H1 (cell line): ENCODE data around the gene SPI1. TPM values are rescaled to one million over a fixed set of nuclear protein-coding genes. Genes with fewer than 3 reads are reported as not detected.
A peak's percentile ranks its signal among the peaks of the same experiment; 100 is the strongest.

Experiments used
- CTCF ChIA-PET: fragments of 300-600 bp; sonication (Branson Sonifier 250); formaldehyde crosslinking; loops from one replicate; lab custom pipeline; 2021; ENCODE audit not compliant: partially characterized antibody; lab: Charles Lee
- POLR2A ChIA-PET: fragments of 300-600 bp; sonication (Branson Sonifier 250); formaldehyde crosslinking; loops from one replicate; lab custom pipeline; 2021; ENCODE audit warnings: inconsistent platforms; ENCODE audit not compliant: partially characterized antibody; lab: Charles Lee
- DNase-seq, 2 experiments: peaks; one replicate each; pipeline versions ENCODE4 v3.0.0 to v3.0.0-alpha.2; 2010 to 2022; ENCODE audit warnings: low spot score in 2 of 2, low read depth in 1 of 2, mixed read lengths in 1 of 2
- FAIRE-seq: peaks from 2 replicates; lab custom pipeline; 2011; peaks lifted over from hg19 to GRCh38; lab: Jason Lieb, UNC
- H2AFZ ChIP-seq: 2 replicates; pipeline ENCODE4 v1.8.1; 2012; ENCODE audit warnings: low read length, inconsistent platforms
- H2AK5ac ChIP-seq: 2 replicates; pipeline ENCODE4 v1.6.1; 2013; ENCODE audit warnings: low read depth, low read length
- H2BK120ac ChIP-seq: replicated peaks from 2 replicates; pipeline ENCODE3; 2013; ENCODE audit warnings: low read depth, low read length, inconsistent platforms
- H2BK12ac ChIP-seq: 2 replicates; pipeline ENCODE4 v1.6.1; 2013; ENCODE audit warnings: low read depth, low read length
- H2BK15ac ChIP-seq: 2 replicates; pipeline ENCODE4 v1.6.1; 2013; ENCODE audit warnings: low read length
- H2BK20ac ChIP-seq: 2 replicates; pipeline ENCODE4 v1.6.1; 2013; ENCODE audit warnings: low read length
- H2BK5ac ChIP-seq: 2 replicates; pipeline ENCODE4 v1.6.1; 2013; ENCODE audit warnings: low read depth, low read length
- H3K14ac ChIP-seq: 2 replicates; pipeline ENCODE4 v1.6.1; 2013; ENCODE audit warnings: inconsistent platforms; ENCODE audit not compliant: insufficient read length
- H3K18ac ChIP-seq: 2 replicates; pipeline ENCODE4 v1.6.1; 2013; ENCODE audit warnings: low read length; ENCODE audit errors: extremely low read depth
- H3K23ac ChIP-seq: 2 replicates; pipeline ENCODE4 v1.6.1; 2013; ENCODE audit warnings: inconsistent platforms; ENCODE audit not compliant: insufficient read length
- H3K23me2 ChIP-seq: 2 replicates; pipeline ENCODE4 v1.6.1; 2013; ENCODE audit warnings: low read depth, low read length
- H3K27ac ChIP-seq: 2 replicates; pipeline ENCODE4 v1.6.1; 2011; ENCODE audit warnings: low read depth, low read length, inconsistent platforms
- H3K27me3 ChIP-seq, 4 experiments: replicated peaks in 1 of 4; 1 replicate in 1 of 4; 2 replicates in 3 of 4; pipeline versions ENCODE4 v1.6.1 to v1.8.1; 2011 to 2013; ENCODE audit warnings: low read length in 3 of 4, mild to moderate bottlenecking in 3 of 4, inconsistent platforms in 2 of 4, mixed read lengths in 2 of 4, moderate library complexity in 1 of 4; ENCODE audit not compliant: control insufficient read depth in 3 of 4, insufficient read depth in 3 of 4; ENCODE audit errors: extremely low read depth in 1 of 4
- H3K36me3 ChIP-seq, 4 experiments: 2 replicates each; pipeline versions ENCODE4 v1.6.1 to v1.8.1; 2011 to 2013; ENCODE audit warnings: mild to moderate bottlenecking in 4 of 4, low read length in 3 of 4, moderate library complexity in 2 of 4, control low read depth in 1 of 4, inconsistent platforms in 1 of 4; ENCODE audit not compliant: insufficient read depth in 4 of 4, control insufficient read depth in 2 of 4
- H3K4ac ChIP-seq: replicated peaks from 2 replicates; pipeline ENCODE3; 2013; ENCODE audit warnings: low read length, low read depth, mixed read lengths, inconsistent platforms; ENCODE audit not compliant: insufficient read length
- H3K4me1 ChIP-seq, 4 experiments: replicated peaks in 1 of 4; 1 replicate in 1 of 4; 2 replicates in 3 of 4; pipeline versions ENCODE4 v1.6.1 to v1.8.1; 2011 to 2013; ENCODE audit warnings: low read length in 3 of 4, inconsistent platforms in 2 of 4, mixed read lengths in 1 of 4; ENCODE audit not compliant: insufficient read depth in 4 of 4, control insufficient read depth in 3 of 4
- H3K4me2 ChIP-seq, 2 experiments: 2 replicates each; pipeline versions ENCODE4 v1.6.1 to v1.8.1; 2011 to 2013; ENCODE audit warnings: low read depth in 2 of 2, low read length in 2 of 2, control low read depth in 1 of 2, inconsistent platforms in 1 of 2, mild to moderate bottlenecking in 1 of 2; ENCODE audit not compliant: insufficient read depth in 1 of 2
- H3K4me3 ChIP-seq, 4 experiments: fragments of 200-600, 300-600 bp in 1 of 4; sonication (generic), shearing (Covaris generic), sonication (Bioruptor Twin) in 1 of 4; 2 replicates each; pipeline versions ENCODE4 v1.5.1 to v1.8.1; 2011 to 2016; ENCODE audit warnings: low read length in 4 of 4, low read depth in 3 of 4, control low read depth in 2 of 4, inconsistent platforms in 2 of 4, mild to moderate bottlenecking in 2 of 4, mixed read lengths in 1 of 4, moderate library complexity in 1 of 4; ENCODE audit not compliant: insufficient read depth in 2 of 4; ENCODE audit errors: extremely low read depth in 1 of 4
- H3K56ac ChIP-seq: replicated peaks from 2 replicates; pipeline ENCODE3; 2013; ENCODE audit warnings: low read depth, mild to moderate bottlenecking, mixed read lengths, low read length, inconsistent platforms; ENCODE audit not compliant: insufficient read length
- H3K79me1 ChIP-seq: 2 replicates; pipeline ENCODE4 v1.6.1; 2013; ENCODE audit warnings: low read depth, low read length, control low read depth
- H3K79me2 ChIP-seq, 2 experiments: 2 replicates each; pipeline versions ENCODE4 v1.6.1 to v1.8.1; 2012 to 2013; ENCODE audit warnings: low read length in 2 of 2, mild to moderate bottlenecking in 2 of 2, inconsistent platforms in 1 of 2; ENCODE audit not compliant: insufficient read depth in 2 of 2, control insufficient read depth in 1 of 2
- H3K9ac ChIP-seq, 4 experiments: replicated peaks in 1 of 4; 1 replicate in 1 of 4; 2 replicates in 3 of 4; pipeline versions ENCODE4 v1.6.1 to v1.8.1; 2011 to 2013; ENCODE audit warnings: low read depth in 3 of 4, low read length in 3 of 4, control low read depth in 2 of 4, mild to moderate bottlenecking in 2 of 4, moderate library complexity in 2 of 4, inconsistent platforms in 1 of 4; ENCODE audit errors: extremely low read depth in 1 of 4
- H3K9me3 ChIP-seq, 2 experiments: 2 replicates each; pipeline versions ENCODE4 v1.6.1 to v1.8.1; 2012 to 2013; ENCODE audit warnings: mild to moderate bottlenecking in 2 of 2, moderate library complexity in 2 of 2, control low read depth in 1 of 2, inconsistent platforms in 1 of 2, low read depth in 1 of 2, low read length in 1 of 2, mixed read lengths in 1 of 2; ENCODE audit not compliant: insufficient read depth in 2 of 2
- H4K20me1 ChIP-seq, 2 experiments: replicated peaks in 1 of 2; 2 replicates each; pipeline versions ENCODE3 to v1.8.1; 2011 to 2013; ENCODE audit warnings: inconsistent platforms in 2 of 2, low read length in 2 of 2, mild to moderate bottlenecking in 1 of 2; ENCODE audit not compliant: insufficient read depth in 2 of 2, control insufficient read depth in 1 of 2
- H4K5ac ChIP-seq: 2 replicates; pipeline ENCODE4 v1.6.1; 2013; ENCODE audit warnings: low read length, low read depth, mixed read lengths, inconsistent platforms; ENCODE audit not compliant: insufficient read length
- H4K8ac ChIP-seq: 2 replicates; pipeline ENCODE4 v1.8.0; 2013; ENCODE audit warnings: mild to moderate bottlenecking, moderate library complexity, low read length, inconsistent platforms; ENCODE audit not compliant: insufficient read depth; ENCODE audit errors: extremely low read depth
- H4K91ac ChIP-seq: replicated peaks from 2 replicates; pipeline ENCODE3; 2013; ENCODE audit warnings: low read length, mixed read lengths, inconsistent platforms; ENCODE audit not compliant: insufficient read length
- WGBS, 2 experiments: shearing (Covaris generic) in 1 of 2; methylation state at CpG; one replicate each; pipeline versions ENCODE4 v1.1.6 to v1.1.7; 2013 to 2015; ENCODE audit warnings: low lambda C conversion rate in 2 of 2, mixed read lengths in 2 of 2, inconsistent platforms in 1 of 2, low coverage in 1 of 2, missing lambda C conversion rate in 1 of 2; ENCODE audit not compliant: insufficient replicate concordance in 2 of 2, insufficient coverage in 1 of 2, insufficient read length in 1 of 2; ENCODE audit errors: extremely low coverage in 1 of 2, missing lambda C conversion rate in 1 of 2; 5-methylcytosine and 5-hydroxymethylcytosine counted together
- polyA plus RNA-seq, 7 experiments: library from polyadenylated mRNA; depleted of rRNA in 3 of 7; stranded (reverse) in 5 of 7; unstranded in 2 of 7; fragments of >200 nt in 5 of 7; fragments of 200-250 nt in 2 of 7; gene quantifications; 1 replicate in 5 of 7; 2 replicates in 1 of 7; 4 replicates in 1 of 7; pipeline versions ENCODE4 v1.2.1 to v1.2.3, GENCODE V29; 2011 to 2013; ENCODE audit warnings: missing spikeins in 2 of 7, mixed read lengths in 2 of 7
- total RNA-seq: library from RNA; stranded (reverse); fragmentation: NEBNext Ultra II Directional; extraction: Animal tissue kit (Norgen Biotek cat#: 25700); gene quantifications from 2 replicates; pipeline ENCODE4 v1.2.1, GENCODE V29; 2021

Gene SPI1
- total and polyA plus RNA-seq, 2 of the 8 experiments (the other 6 are each of a cell fraction or from before 2014, with no cell fraction given): 0.12 TPM; not detected in 1

DNA sequence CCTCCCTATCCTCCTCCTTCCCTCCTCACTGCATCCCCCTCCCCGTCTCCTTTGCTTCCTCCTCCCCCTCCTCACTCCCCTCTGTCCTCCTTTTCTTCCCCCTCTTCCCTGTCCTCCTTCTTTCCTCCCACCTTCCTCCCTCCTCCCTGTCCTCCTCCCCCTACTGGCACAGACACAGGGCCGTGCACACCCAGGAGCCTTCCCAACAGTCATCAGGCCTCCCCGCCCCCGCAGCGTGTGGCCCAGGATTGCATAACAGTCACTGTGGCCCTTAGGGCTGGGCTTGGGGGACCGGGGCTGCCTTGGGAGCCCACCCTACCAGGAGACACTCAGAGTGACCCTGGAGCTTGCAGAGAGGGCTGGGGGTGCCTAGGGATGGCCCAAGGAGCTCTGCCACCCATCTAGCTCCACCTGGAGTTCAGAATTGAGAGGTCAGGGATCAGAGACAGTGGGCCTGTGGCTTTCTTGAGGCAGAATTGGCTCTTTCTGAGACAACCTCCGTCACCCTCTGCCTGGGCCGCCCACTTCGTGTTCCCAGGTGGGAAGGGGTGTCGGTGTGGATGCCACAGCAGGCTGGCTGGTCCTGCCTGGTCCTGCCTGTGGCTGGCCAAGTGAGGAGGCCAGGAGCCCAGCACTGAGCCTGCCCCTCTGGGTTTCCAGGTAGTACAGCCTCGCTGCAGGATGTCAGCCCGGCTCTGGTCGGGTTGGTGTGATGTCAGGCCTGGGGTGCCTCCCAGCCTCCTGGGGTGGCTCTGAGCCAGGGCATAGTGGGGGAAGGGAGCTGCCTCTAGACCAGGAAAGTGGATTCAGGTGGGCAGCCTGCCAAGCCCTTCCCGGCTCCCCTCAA is 1.6 kb downstream of the SPI1 start:
- H2BK15ac ChIP-seq: peak overlapping the region; percentile 75
- no peak overlapping the region for H3K14ac ChIP-seq
- no peak overlapping the region for H2BK120ac ChIP-seq
- DNase-seq (no peak), FAIRE-seq (no peak)
- peaks cover 9% of the 10 kb centered on the region; the same call in 1 of the 2 replicates for H3K23me2 ChIP-seq
- 75% methylated on average over 14 of the region's 14 CpGs; no CpG with 5 or more reads in 1 of the 2 experiments for WGBS, 2 experiments
- no peak overlapping the region for H3K4ac ChIP-seq
- no peaks in the 10 kb centered on the region for H3K36me3 ChIP-seq
- H3K9ac ChIP-seq: no peak overlapping the region
- no peaks in the 10 kb centered on the region for H3K9me3 ChIP-seq
- H2AFZ ChIP-seq: peak overlapping the region; percentile 7; the same call in 1 of the 2 replicates
- ChIA-PET POLR2A (interaction anchor here (0.7 to 1.8 kb wide), 6 partner anchors 13 to 140 kb away, joined by 3 to 5 read pairs (median 4); partner anchors contain the start of gene SLC39A13), CTCF (interaction anchor here (0.6 to 1.6 kb wide), 10 partner anchors 9 to 160 kb away, joined by 3 to 11 read pairs (median 4); no protein-coding TSS in a partner anchor)
- 0 out of 2 replicates have a peak overlapping the region, but pooled peaks have one; percentile 93 for H2AK5ac ChIP-seq
- no peak overlapping the region for H3K4me3 ChIP-seq
- no peaks in the 10 kb centered on the region for H3K27me3 ChIP-seq
- peaks cover 0 to 2% of the 10 kb centered on the region in 2 experiments for H4K20me1 ChIP-seq
- no peak overlapping the region for H4K5ac ChIP-seq
- H3K56ac ChIP-seq: no peak overlapping the region
- H3K18ac ChIP-seq: peak overlapping the region; percentile 38; the same call in 1 of the 2 replicates
- no peaks in the 10 kb centered on the region for H3K79me1 ChIP-seq
- H3K79me2 ChIP-seq: no peaks in the 10 kb centered on the region
- no peak overlapping the region for H2BK20ac ChIP-seq
- no peak overlapping the region for H3K27ac ChIP-seq
- peak overlapping the region; percentile 80; the same call in 1 of the 2 replicates for H2BK12ac ChIP-seq
- H2BK5ac ChIP-seq: 0 out of 2 replicates have a peak overlapping the region, but pooled peaks have one; percentile 60
- no peak overlapping the region for H3K23ac ChIP-seq
- peaks cover 0 to 5% (median 2%) of the 10 kb centered on the region in 4 experiments; a peak in 5 of 7 replicates for H3K4me1 ChIP-seq
- peak overlapping the region; percentile 62 for H4K8ac ChIP-seq
- H3K4me2 ChIP-seq: no peak overlapping the region
- peak overlapping the region; percentile 91 for H4K91ac ChIP-seq
